GM12873 (cell line): ENCODE measurements around the gene APOBEC3C.

Experiments
- CTCF ChIP-seq: IDR thresholded peaks from 2 replicates; pipeline ENCODE4 v1.5.1; 2012; ENCODE audit warnings: low read depth, mild to moderate bottlenecking, moderate library complexity, low read length, control low read depth; ENCODE audit not compliant: insufficient read depth; ENCODE audit errors: missing control alignments

Gene APOBEC3C

DNA sequence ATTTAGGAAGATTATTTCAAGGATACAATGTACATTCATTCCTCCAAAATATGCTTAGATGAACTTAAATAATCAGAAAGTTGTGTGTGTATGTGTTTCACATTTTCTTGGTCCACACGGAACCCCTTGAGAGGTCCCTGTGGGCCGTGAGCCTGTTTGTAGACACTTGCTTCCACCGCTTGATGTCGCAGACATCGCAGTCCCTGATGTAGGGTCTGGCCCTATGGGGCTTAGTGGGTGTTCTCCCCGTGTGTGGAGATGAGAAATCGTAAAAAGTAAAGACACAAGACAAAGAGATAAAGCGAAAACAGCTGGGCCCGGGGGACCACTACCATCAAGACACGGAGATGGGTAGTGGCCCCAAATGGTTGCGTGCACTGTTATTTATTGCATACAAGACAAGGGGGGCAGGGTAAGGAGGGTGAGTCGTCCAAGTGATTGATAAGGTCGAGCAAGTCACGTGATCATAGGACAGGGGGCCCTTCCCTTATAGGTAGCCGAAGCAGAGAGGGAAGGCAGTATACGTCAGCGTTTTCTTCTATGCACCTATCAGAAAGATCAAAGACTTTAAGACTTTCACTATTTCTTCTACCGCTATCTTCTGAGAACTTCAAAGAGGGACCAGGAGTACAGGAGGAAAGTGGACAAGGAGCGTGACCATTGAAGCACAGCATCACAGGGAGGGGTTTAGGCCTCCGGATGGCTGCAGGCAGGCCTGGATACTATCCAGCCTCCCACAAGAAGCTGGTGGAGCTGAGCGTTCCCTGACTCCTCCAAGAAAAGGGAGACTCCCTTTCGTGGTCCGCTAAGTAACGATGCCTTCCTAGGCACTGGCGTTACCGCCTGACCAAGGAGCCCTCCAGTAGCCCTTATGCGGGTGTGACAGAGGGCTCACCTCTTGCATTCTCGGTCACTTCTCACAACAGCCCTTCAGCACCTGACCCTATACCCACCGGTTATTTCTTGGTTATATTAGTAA is 1.2 kb upstream of the APOBEC3C start:
- TF ChIP-seq CTCF: no peak

- TF ChIP-seq CTCF: no peak
Measured at GRCh38 chr22:39016592-39016991, 2.5 kb downstream of the APOBEC3C start.

- no peak for TF ChIP-seq CTCF
Measured at GRCh38 chr22:39017596-39018365, 3.7 kb downstream of the APOBEC3C start.

DNA sequence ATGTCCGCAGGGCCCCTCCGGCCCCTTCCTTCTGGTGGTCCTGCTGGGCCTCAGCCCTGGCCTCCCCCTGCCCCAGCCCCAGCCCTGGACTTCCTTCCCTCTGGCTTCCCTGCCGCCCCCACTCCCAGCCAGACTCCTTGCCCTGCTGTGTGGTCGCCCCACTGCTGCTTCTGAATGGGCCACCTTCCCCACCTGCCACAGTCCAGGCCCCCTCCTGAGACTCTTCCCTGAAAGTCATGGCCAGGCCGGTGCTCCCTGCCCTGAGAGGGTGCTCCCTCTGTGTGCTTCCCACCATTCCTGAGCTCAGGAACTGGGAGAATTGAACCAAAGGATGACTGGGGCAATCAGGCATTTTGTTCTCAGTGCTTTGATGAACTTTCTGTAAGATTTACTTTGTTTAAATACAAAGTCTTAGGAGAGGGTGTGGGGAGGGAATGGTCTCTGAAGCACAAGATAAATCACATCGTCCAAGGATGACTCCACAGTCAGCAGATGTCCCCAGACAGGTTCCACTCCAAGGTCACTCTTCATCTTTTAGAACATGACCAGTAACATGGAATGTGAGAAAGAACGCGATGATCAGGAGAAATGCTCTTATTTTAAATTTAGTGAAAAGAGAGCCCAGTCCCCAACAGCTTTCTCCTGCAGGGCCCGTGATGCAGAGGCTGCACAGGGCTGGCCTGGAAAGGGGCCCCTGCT is 7.6 kb downstream of the APOBEC3C start:
- no peak for TF ChIP-seq CTCF

GRCh38 chr22:39024519-39025308 is 10.7 kb downstream of the APOBEC3C start:
- TF ChIP-seq CTCF: no peak

- no peak for TF ChIP-seq CTCF
Measured at GRCh38 chr22:39026509-39027150, 12.6 kb downstream of the APOBEC3C start.
